ENCODE data around the gene GJB3.

GJB3 gene

DNA sequence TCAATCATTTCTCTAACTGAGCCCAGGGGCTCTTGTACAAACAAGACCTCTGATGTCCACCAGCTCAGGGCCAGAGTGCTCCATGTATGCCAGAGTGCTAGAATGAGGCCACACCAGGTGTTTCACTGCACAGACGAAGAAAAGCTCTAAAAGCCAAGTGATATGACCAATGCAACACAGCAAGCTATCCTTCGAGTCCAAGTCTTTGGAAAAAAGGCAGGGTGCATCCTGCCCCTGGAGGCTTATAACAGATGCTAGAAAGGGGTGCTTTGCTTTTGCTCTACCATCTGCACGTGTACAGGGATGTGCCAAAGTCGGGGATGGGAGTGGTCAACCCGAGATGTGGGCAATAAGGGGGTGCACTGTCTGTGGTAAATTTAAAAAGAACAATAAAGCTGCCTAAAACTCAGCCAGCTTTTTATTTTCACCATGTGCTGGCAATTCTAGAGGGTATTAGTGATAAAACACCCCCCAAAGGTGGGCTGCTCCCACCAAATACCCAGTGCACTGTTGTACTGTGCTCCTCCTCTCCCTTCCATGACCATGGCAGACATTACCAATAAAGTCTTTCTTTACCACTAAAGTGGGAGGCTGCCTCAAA is 46.4 kb downstream of the GJB3 start:
- no peak for DNase-seq

DNA sequence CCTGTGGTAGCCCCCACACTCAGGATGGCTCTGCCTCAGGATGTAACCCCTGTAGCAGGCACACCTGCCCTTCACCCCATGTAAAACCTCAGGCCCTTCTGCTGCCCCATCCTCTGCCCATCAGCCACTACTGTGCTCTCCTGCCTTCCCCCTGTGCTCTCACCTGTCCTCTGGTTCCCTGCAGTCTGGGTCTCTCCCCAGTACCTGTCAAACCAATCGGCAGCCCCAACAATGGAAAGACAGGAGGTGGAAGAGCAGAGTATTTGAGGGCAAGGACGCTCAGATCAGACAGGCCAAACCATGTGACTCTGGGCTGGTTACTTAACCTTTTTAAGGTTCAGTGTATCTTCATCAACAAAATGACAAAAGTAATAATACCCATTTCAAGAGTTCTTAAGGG is 47.6 kb downstream of the GJB3 start:
- DNase-seq, result no peak

DNA sequence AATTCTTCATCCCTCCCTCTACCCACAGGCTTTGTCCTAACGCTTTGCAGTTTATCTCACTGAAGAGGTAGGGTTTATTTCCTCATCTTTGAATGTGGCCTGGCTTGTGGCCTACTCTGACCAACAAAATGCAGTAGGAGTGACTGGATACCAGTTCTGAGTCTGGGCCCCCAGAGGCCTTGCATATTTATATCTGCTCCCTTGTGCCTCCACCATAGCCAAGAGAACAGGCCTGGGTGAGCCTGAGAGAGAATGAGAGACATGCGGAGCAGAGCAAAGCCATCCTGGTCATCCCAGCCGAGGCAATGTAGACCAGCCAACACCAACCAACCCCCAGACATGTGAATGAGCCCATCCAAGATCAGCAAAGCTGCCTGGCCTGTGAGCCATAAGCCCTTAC is 48.2 kb downstream of the GJB3 start:
- DNase-seq, result peak; percentile 94

DNA sequence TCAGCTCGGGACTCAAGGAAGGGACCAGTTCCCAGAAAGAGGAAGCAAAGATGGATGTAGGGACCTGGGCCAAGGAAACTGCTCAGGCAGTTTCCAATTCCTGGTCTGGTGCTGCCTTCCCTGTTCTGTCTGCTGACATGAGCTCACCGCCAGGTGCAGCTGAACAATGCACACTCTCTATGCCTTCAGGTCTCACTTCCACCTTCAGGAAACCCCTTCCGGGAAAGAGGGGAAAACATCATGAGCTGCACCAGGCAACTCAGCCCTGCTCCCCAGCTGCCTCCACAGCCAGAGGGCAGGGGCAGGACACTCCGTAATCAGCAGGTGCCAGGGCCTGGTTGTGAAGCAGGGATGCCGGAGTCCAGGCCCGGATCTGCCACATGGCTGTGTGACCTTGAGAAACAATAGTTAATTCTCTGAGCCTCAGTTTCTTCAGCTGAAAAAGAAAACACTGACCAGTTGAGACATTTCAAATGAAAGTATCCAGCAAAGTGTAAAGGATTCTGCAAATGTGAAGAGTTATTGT is 50.8 kb downstream of the GJB3 start:
- no peak for DNase-seq

DNA sequence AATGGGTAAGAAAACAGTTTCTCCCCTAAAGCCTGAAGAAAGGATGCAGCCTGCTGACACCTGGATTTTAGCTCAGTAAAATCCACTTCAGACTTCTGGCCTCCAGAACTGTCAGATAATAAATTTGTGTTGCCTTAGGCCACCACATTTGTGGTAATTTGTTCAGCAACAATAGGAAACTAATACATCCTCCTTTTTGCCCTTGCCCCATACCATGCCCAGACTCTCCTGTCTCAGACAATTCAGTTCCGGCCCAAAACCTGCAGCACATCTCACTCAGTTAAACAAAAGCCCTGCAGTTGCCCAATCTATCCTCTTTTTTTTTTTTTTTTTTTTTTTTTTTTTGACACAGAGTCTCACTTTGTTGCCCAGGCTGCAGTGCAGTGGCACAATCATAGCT is 52.7 kb downstream of the GJB3 start:
- peak; percentile 72 for DNase-seq
